Measurements from ENCODE around the gene MARCO. TPM values are rescaled to one million over a fixed set of nuclear protein-coding genes. Genes with fewer than 3 reads are reported as not detected.

Gene MARCO
- polyA plus RNA-seq, 1 donor from 2014 or later, result not detected

DNA sequence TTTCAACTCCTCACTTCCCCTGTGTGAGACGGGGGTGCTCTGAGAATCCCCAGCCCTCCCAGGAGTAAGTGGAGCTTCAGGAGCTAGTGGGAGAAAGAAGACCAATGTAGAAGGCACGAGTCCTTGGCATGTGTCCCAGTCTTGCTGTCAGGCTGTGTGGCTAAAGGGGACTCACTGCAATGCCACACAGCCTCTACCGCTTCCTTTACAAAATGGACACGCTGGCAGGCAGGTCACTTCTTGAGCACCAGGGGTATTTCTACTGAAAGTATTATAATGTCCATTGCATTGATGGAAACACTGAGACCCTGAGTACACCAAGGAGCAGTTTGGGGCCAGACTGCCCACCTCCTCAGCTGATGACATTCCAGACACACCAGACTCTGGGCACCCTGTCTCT lies 35.8 kb upstream of the MARCO start:
- H3F3A ChIP-seq (ENCODE audit: insufficient read depth, low read length, poor library complexity, severe bottlenecking), result no peaks in the 10 kb centered on the region
- H3K9me3 ChIP-seq (ENCODE audit: low read length), result no peaks in the 10 kb centered on the region
- no peaks in the 10 kb centered on the region for H4K20me1 ChIP-seq (ENCODE audit: insufficient read depth)

DNA sequence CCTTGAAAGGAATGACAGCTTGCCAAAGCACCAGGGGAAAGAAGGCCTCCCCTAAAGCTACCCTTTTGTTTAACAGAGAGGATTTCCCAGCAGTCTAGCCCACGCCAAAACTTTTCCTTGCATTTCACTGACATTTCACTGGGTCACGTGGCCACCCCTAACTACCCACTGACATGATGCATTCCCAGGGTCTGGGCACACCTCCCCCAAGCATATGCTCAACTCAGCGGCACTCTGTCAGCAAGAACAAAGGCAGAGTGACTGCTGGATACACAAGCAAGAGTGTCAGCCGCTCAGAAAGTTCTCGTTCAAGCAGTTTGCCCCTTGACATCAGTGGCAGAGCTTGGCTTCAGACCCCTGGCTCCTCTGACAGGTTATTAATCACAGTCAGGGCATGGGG lies 34.2 kb upstream of the MARCO start:
- no peak for TF ChIP-seq MXI1 (conservative IDR thresholded peaks at IDR 0.05; ENCODE audit: poor library complexity, severe bottlenecking)
- TF ChIP-seq POLR2AphosphoS5 (IDR thresholded peaks at IDR 0.05), result no peak
- TF ChIP-seq EZH2 (IDR thresholded peaks at IDR 0.05; ENCODE audit: borderline replicate concordance, insufficient read depth, low read length, poor library complexity, severe bottlenecking), result no peak
- no peak for TF ChIP-seq RAD21 (conservative IDR thresholded peaks at IDR 0.05)
- TF ChIP-seq, protein P1, sequence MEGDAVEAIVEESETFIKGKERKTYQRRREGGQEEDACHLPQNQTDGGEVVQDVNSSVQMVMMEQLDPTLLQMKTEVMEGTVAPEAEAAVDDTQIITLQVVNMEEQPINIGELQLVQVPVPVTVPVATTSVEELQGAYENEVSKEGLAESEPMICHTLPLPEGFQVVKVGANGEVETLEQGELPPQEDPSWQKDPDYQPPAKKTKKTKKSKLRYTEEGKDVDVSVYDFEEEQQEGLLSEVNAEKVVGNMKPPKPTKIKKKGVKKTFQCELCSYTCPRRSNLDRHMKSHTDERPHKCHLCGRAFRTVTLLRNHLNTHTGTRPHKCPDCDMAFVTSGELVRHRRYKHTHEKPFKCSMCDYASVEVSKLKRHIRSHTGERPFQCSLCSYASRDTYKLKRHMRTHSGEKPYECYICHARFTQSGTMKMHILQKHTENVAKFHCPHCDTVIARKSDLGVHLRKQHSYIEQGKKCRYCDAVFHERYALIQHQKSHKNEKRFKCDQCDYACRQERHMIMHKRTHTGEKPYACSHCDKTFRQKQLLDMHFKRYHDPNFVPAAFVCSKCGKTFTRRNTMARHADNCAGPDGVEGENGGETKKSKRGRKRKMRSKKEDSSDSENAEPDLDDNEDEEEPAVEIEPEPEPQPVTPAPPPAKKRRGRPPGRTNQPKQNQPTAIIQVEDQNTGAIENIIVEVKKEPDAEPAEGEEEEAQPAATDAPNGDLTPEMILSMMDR (IDR thresholded peaks at IDR 0.05; ENCODE audit: poor library complexity, severe bottlenecking), result no peak
- TF ChIP-seq SMC3 (conservative IDR thresholded peaks at IDR 0.05; ENCODE audit: poor library complexity), result no peak
- TF ChIP-seq TAF1 (IDR thresholded peaks at IDR 0.05; ENCODE audit: low read depth), result no peak
- TF ChIP-seq, protein P2, sequence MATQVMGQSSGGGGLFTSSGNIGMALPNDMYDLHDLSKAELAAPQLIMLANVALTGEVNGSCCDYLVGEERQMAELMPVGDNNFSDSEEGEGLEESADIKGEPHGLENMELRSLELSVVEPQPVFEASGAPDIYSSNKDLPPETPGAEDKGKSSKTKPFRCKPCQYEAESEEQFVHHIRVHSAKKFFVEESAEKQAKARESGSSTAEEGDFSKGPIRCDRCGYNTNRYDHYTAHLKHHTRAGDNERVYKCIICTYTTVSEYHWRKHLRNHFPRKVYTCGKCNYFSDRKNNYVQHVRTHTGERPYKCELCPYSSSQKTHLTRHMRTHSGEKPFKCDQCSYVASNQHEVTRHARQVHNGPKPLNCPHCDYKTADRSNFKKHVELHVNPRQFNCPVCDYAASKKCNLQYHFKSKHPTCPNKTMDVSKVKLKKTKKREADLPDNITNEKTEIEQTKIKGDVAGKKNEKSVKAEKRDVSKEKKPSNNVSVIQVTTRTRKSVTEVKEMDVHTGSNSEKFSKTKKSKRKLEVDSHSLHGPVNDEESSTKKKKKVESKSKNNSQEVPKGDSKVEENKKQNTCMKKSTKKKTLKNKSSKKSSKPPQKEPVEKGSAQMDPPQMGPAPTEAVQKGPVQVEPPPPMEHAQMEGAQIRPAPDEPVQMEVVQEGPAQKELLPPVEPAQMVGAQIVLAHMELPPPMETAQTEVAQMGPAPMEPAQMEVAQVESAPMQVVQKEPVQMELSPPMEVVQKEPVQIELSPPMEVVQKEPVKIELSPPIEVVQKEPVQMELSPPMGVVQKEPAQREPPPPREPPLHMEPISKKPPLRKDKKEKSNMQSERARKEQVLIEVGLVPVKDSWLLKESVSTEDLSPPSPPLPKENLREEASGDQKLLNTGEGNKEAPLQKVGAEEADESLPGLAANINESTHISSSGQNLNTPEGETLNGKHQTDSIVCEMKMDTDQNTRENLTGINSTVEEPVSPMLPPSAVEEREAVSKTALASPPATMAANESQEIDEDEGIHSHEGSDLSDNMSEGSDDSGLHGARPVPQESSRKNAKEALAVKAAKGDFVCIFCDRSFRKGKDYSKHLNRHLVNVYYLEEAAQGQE (IDR thresholded peaks at IDR 0.05; ENCODE audit: borderline replicate concordance), result no peak
- no peak for TF ChIP-seq EP300 (conservative IDR thresholded peaks at IDR 0.05; ENCODE audit: poor library complexity, severe bottlenecking)
- Histone ChIP-seq H3K9me3 (ENCODE audit: low read length) (no peaks in the 10 kb centered on the region), H2AFZ (ENCODE audit: low read depth, low read length) (no peak overlapping the region), H3K27ac (ENCODE audit: low read length) (no peak overlapping the region), H3K4me2 (ENCODE audit: low read length) (no peak overlapping the region), H3K9me2 (ENCODE audit: insufficient read depth, low read length) (no peaks in the 10 kb centered on the region), H4K20me1 (ENCODE audit: insufficient read depth) (no peaks in the 10 kb centered on the region), H3F3A (ENCODE audit: insufficient read depth, low read length, poor library complexity, severe bottlenecking) (no peaks in the 10 kb centered on the region), H3K9ac (ENCODE audit: low read length) (no peak overlapping the region), H3K36me3 (ENCODE audit: insufficient read depth, low read length) (no peaks in the 10 kb centered on the region), H3K79me2 (replicated peaks; ENCODE audit: insufficient read depth, low read length) (no peaks in the 10 kb centered on the region), H3K4me3 (ENCODE audit: low read length) (no peak overlapping the region), H3K27me3 (ENCODE audit: insufficient read depth, low read depth, low read length) (no peaks in the 10 kb centered on the region)

More for the DNA sequence above, 35.8 kb upstream of the MARCO start:
- no peak for TF ChIP-seq RAD21 (conservative IDR thresholded peaks at IDR 0.05)
- no peak for TF ChIP-seq MXI1 (conservative IDR thresholded peaks at IDR 0.05; ENCODE audit: poor library complexity, severe bottlenecking)
- TF ChIP-seq EP300 (conservative IDR thresholded peaks at IDR 0.05; ENCODE audit: poor library complexity, severe bottlenecking), result no peak
- TF ChIP-seq EZH2 (IDR thresholded peaks at IDR 0.05; ENCODE audit: borderline replicate concordance, insufficient read depth, low read length, poor library complexity, severe bottlenecking), result no peak
- TF ChIP-seq TAF1 (IDR thresholded peaks at IDR 0.05; ENCODE audit: low read depth), result no peak
- TF ChIP-seq, protein P2 (IDR thresholded peaks at IDR 0.05; ENCODE audit: borderline replicate concordance), result no peak
- TF ChIP-seq, protein P1 (IDR thresholded peaks at IDR 0.05; ENCODE audit: poor library complexity, severe bottlenecking), result no peak
- no peak for TF ChIP-seq SMC3 (conservative IDR thresholded peaks at IDR 0.05; ENCODE audit: poor library complexity)
- TF ChIP-seq POLR2AphosphoS5 (IDR thresholded peaks at IDR 0.05), result no peak
- H3K9me2 ChIP-seq (ENCODE audit: insufficient read depth, low read length), result no peaks in the 10 kb centered on the region
- no peak overlapping the region for H3K4me2 ChIP-seq (ENCODE audit: low read length)
- no peaks in the 10 kb centered on the region for H3K27me3 ChIP-seq (ENCODE audit: insufficient read depth, low read depth, low read length)
- H3K27ac ChIP-seq (ENCODE audit: low read length), result no peak overlapping the region
- H3K9ac ChIP-seq (ENCODE audit: low read length), result no peak overlapping the region
- H3K79me2 ChIP-seq (replicated peaks; ENCODE audit: insufficient read depth, low read length), result no peaks in the 10 kb centered on the region
- no peak overlapping the region for H2AFZ ChIP-seq (ENCODE audit: low read depth, low read length)
- no peaks in the 10 kb centered on the region for H3K36me3 ChIP-seq (ENCODE audit: insufficient read depth, low read length)
- no peak overlapping the region for H3K4me3 ChIP-seq (ENCODE audit: low read length)

All from neural cell (in vitro differentiated cells).